ENCODE measurements around the gene IDUA.

DNA sequence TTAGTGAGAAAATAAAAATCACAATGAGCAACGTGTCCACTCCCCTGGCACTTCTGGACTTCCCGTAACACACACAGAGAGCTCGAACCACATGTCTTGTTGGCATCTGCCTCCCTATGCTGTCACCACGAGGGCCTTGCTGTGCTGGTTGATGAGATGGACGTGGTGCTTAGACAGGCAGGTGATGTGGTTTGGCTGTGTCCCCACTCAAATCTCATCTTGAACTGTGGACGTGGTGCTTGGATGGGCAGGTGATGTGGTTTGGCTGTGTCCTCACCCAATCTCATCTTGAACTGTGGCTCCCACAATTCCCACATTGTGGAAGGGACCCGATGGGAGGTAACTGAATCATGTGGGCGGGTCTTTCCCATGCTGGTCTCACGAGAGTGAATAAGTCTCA, 64.6 kb downstream of the IDUA start:
- TF ChIP-seq POLR2A (IDR thresholded peaks at IDR 0.05), result no peak
- TF ChIP-seq, protein P1, sequence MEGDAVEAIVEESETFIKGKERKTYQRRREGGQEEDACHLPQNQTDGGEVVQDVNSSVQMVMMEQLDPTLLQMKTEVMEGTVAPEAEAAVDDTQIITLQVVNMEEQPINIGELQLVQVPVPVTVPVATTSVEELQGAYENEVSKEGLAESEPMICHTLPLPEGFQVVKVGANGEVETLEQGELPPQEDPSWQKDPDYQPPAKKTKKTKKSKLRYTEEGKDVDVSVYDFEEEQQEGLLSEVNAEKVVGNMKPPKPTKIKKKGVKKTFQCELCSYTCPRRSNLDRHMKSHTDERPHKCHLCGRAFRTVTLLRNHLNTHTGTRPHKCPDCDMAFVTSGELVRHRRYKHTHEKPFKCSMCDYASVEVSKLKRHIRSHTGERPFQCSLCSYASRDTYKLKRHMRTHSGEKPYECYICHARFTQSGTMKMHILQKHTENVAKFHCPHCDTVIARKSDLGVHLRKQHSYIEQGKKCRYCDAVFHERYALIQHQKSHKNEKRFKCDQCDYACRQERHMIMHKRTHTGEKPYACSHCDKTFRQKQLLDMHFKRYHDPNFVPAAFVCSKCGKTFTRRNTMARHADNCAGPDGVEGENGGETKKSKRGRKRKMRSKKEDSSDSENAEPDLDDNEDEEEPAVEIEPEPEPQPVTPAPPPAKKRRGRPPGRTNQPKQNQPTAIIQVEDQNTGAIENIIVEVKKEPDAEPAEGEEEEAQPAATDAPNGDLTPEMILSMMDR (IDR thresholded peaks at IDR 0.05), result no peak
- no peak for TF ChIP-seq POLR2AphosphoS5 (IDR thresholded peaks at IDR 0.05)
- no peak for TF ChIP-seq EP300 (IDR thresholded peaks at IDR 0.05)
